Endodermal cell (in vitro differentiated cells): Measurements from ENCODE around the gene KLHL20. TPM values are rescaled to one million over a fixed set of nuclear protein-coding genes. Genes with fewer than 3 reads are reported as not detected.
"Not testable (repeated sequence)": the region's sequence is repeated elsewhere in the genome, so short reads cannot be mapped to it uniquely, and the experiment has no call there.

Source experiments
- DNase-seq: peaks from one replicate; pipeline ENCODE4 v3.0.0-alpha.2; 2017
- H3K27ac ChIP-seq: 2 replicates; pipeline ENCODE4 v1.5.1; 2013; ENCODE audit warnings: mild to moderate bottlenecking, low read depth, low read length, moderate library complexity
- H3K27me3 ChIP-seq: 2 replicates; pipeline ENCODE4 v1.6.1; 2013; ENCODE audit warnings: mild to moderate bottlenecking, low read length, moderate library complexity; ENCODE audit not compliant: insufficient read depth, control insufficient read depth, poor library complexity, severe bottlenecking
- H3K36me3 ChIP-seq: 2 replicates; pipeline ENCODE4 v1.7.0; 2013; ENCODE audit warnings: mild to moderate bottlenecking, low read length, moderate library complexity; ENCODE audit not compliant: control insufficient read depth, insufficient read depth
- H3K4me1 ChIP-seq: one replicate; pipeline ENCODE4 v1.7.0; 2013; ENCODE audit warnings: low read length; ENCODE audit not compliant: control insufficient read depth, insufficient read depth
- H3K4me3 ChIP-seq: 2 replicates; pipeline ENCODE4 v1.5.1; 2013; ENCODE audit warnings: mild to moderate bottlenecking, low read length, moderate library complexity
- H3K9ac ChIP-seq: 2 replicates; pipeline ENCODE4 v1.6.1; 2013; ENCODE audit warnings: mild to moderate bottlenecking, low read length, moderate library complexity; ENCODE audit not compliant: poor library complexity, severe bottlenecking; ENCODE audit errors: extremely low read depth
- H3K9me3 ChIP-seq: 2 replicates; pipeline ENCODE4 v1.6.1; 2013; ENCODE audit warnings: mild to moderate bottlenecking, low read length, moderate library complexity; ENCODE audit not compliant: control insufficient read depth
- H3K27ac Mint-ChIP-seq: 2 replicates; pipeline ENCODE4 v1.8.0; 2020; ENCODE audit warnings: mixed read lengths
- H3K27me3 Mint-ChIP-seq: 2 replicates; pipeline ENCODE4 v1.8.0; 2021; ENCODE audit warnings: mild to moderate bottlenecking, mixed read lengths; ENCODE audit not compliant: insufficient read depth
- H3K36me3 Mint-ChIP-seq: 2 replicates; pipeline ENCODE4 v1.8.0; 2020; ENCODE audit warnings: low read depth, mixed read lengths
- H3K4me1 Mint-ChIP-seq: 2 replicates; pipeline ENCODE4 v1.8.0; 2020; ENCODE audit warnings: mixed read lengths
- H3K4me3 Mint-ChIP-seq: 2 replicates; pipeline ENCODE4 v1.8.0; 2020; ENCODE audit warnings: mild to moderate bottlenecking, moderate library complexity, mixed read lengths
- H3K9me3 Mint-ChIP-seq: 2 replicates; pipeline ENCODE4 v1.8.0; 2020; ENCODE audit warnings: mild to moderate bottlenecking, mixed read lengths
- WGBS, 2 experiments: methylation state at CpG; one replicate each; pipeline versions ENCODE4 v1.1.5 to v1.1.7; 2013; ENCODE audit warnings: missing lambda C conversion rate in 2 of 2, mixed read lengths in 1 of 2; ENCODE audit not compliant: insufficient coverage in 1 of 2, insufficient read length in 1 of 2; 5-methylcytosine and 5-hydroxymethylcytosine counted together
- total RNA-seq, 2 donors: library from RNA; stranded (reverse); fragmentation: NEBNext Ultra II Directional in 1 of 2; extraction: Animal tissue kit (Norgen Biotek cat#: 25700) in 1 of 2; gene quantifications; 2 replicates in 1 of 2; 3 replicates in 1 of 2; pipeline ENCODE4 v1.2.1, GENCODE V29; 2021
- TF ChIP-seq, protein P1 (sequence below): fragments of 200-600 bp; sonication (generic); conservative IDR thresholded peaks from 2 replicates; pipeline ENCODE4 v1.5.0; 2021; ENCODE audit warnings: antibody characterized with exemption, mild to moderate bottlenecking

The KLHL20 gene
- total RNA-seq, 2 donors from 2014 or later, result 15.6 to 17.3 TPM

GRCh38 chr1:173680152-173680551 lies 34.6 kb upstream of the KLHL20 start:
- H3K27me3 Mint-ChIP-seq, H3K4me1 ChIP-seq, DNase-seq, H3K27ac Mint-ChIP-seq, H3K27ac ChIP-seq, H3K27me3 ChIP-seq, H3K9ac ChIP-seq, H3K4me3 Mint-ChIP-seq, H3K36me3 ChIP-seq: not testable (repeated sequence)
- peaks cover 18% of the 10 kb centered on the region for H3K4me1 Mint-ChIP-seq
- H3K36me3 Mint-ChIP-seq, result peaks cover 11% of the 10 kb centered on the region
- H3K9me3 ChIP-seq, result peaks cover 34% of the 10 kb centered on the region
- peak overlapping the region; percentile 49 for H3K4me3 ChIP-seq
- 90% methylated on average over 5 of the region's 5 CpGs; no CpG with 5 or more reads in 1 of the 2 experiments for WGBS, 2 experiments
- H3K9me3 Mint-ChIP-seq, result peaks cover 42% of the 10 kb centered on the region

GRCh38 chr1:173682184-173682583 lies 32.6 kb upstream of the KLHL20 start:
- H3K27ac Mint-ChIP-seq, result peak overlapping the region; percentile 78
- H3K4me3 Mint-ChIP-seq, result no peak overlapping the region

GRCh38 chr1:173683838-173684237 lies 30.9 kb upstream of the KLHL20 start:
- H3K36me3 Mint-ChIP-seq, result not testable (repeated sequence)
- peaks cover 19% of the 10 kb centered on the region for H3K9me3 Mint-ChIP-seq

More at GRCh38 chr1:173682184-173682583, 32.6 kb upstream of the KLHL20 start:
- Histone ChIP-seq H3K4me1 (no peaks in the 10 kb centered on the region), H3K9ac (no peak overlapping the region), H3K27me3 (no peaks in the 10 kb centered on the region), H3K27ac (no peak overlapping the region), H3K4me3 (no peak overlapping the region), H3K36me3 (no peaks in the 10 kb centered on the region), H3K9me3 (peaks cover 16% of the 10 kb centered on the region)
- TF ChIP-seq, protein P1, sequence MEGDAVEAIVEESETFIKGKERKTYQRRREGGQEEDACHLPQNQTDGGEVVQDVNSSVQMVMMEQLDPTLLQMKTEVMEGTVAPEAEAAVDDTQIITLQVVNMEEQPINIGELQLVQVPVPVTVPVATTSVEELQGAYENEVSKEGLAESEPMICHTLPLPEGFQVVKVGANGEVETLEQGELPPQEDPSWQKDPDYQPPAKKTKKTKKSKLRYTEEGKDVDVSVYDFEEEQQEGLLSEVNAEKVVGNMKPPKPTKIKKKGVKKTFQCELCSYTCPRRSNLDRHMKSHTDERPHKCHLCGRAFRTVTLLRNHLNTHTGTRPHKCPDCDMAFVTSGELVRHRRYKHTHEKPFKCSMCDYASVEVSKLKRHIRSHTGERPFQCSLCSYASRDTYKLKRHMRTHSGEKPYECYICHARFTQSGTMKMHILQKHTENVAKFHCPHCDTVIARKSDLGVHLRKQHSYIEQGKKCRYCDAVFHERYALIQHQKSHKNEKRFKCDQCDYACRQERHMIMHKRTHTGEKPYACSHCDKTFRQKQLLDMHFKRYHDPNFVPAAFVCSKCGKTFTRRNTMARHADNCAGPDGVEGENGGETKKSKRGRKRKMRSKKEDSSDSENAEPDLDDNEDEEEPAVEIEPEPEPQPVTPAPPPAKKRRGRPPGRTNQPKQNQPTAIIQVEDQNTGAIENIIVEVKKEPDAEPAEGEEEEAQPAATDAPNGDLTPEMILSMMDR, result no peak
- H3K27me3 Mint-ChIP-seq, result no peaks in the 10 kb centered on the region
- H3K36me3 Mint-ChIP-seq, result peaks cover 11% of the 10 kb centered on the region
- peaks cover 28% of the 10 kb centered on the region for H3K4me1 Mint-ChIP-seq
- no peak for DNase-seq
- H3K9me3 Mint-ChIP-seq, result peaks cover 32% of the 10 kb centered on the region

GRCh38 chr1:173685121-173685520 lies 29.7 kb upstream of the KLHL20 start:
- H3K36me3 ChIP-seq, H3K27me3 ChIP-seq, H3K9me3 ChIP-seq, DNase-seq, H3K9ac ChIP-seq, H3K27me3 Mint-ChIP-seq, H3K4me3 ChIP-seq, H3K27ac Mint-ChIP-seq, H3K4me3 Mint-ChIP-seq, H3K27ac ChIP-seq, H3K36me3 Mint-ChIP-seq, H3K4me1 ChIP-seq, H3K9me3 Mint-ChIP-seq: not testable (repeated sequence)
- H3K4me1 Mint-ChIP-seq, result peaks cover 53% of the 10 kb centered on the region
- 95 to 100% methylated on average over 1 to 2 of the region's 3 CpGs for WGBS, 2 experiments

More at GRCh38 chr1:173683838-173684237, 30.9 kb upstream of the KLHL20 start:
- not testable (repeated sequence) for H3K9ac ChIP-seq, H3K4me3 ChIP-seq, H3K27me3 ChIP-seq, H3K27ac Mint-ChIP-seq, H3K9me3 ChIP-seq, H3K4me3 Mint-ChIP-seq, H3K36me3 ChIP-seq, H3K4me1 ChIP-seq, DNase-seq, H3K27ac ChIP-seq, H3K27me3 Mint-ChIP-seq
- H3K4me1 Mint-ChIP-seq, result peaks cover 44% of the 10 kb centered on the region
- WGBS, 2 experiments, result 80 to 96% methylated on average over 1 to 4 of the region's 4 CpGs
